NCI-H2227 (cell line): ENCODE data around the gene ZSCAN26.
"Not testable (repeated sequence)": the region's sequence is repeated elsewhere in the genome, so short reads cannot be mapped to it uniquely, and the experiment has no call there.

Source experiments
- DNase-seq: peaks from one replicate; lab custom pipeline; 2025; ENCODE audit not compliant: unreplicated experiment; lab: John Stamatoyannopoulos, UW

The ZSCAN26 gene

GRCh38 chr6:28315628-28316027 lies 48.7 kb downstream of the ZSCAN26 start:
- no peak for DNase-seq

- not testable (repeated sequence) for DNase-seq
Measured at GRCh38 chr6:28317866-28318265, 50.9 kb downstream of the ZSCAN26 start.

GRCh38 chr6:28322661-28323060 lies 55.7 kb downstream of the ZSCAN26 start:
- DNase-seq = no peak

GRCh38 chr6:28323813-28324424 lies 57.0 kb downstream of the ZSCAN26 start:
- DNase-seq = no peak

- DNase-seq = no peak
Measured at GRCh38 chr6:28326371-28326948, 59.5 kb downstream of the ZSCAN26 start.
